Sigmoid colon (tissue), 7 donors: ENCODE data around the gene IQCK. TPM values are rescaled to one million over a fixed set of nuclear protein-coding genes. Genes with fewer than 3 reads are reported as not detected.
A peak's percentile ranks its signal among the peaks of the same experiment; 100 is the strongest.

Experiments
- DNase-seq: peaks from one replicate; pipeline ENCODE4 v3.0.0-alpha.2; 2019
- H3K27ac ChIP-seq, 4 donors: fragments of 200-600 bp; sonication (generic); one replicate each; pipeline ENCODE4 v1.5.1; 2016 to 2019; ENCODE audit warnings: mild to moderate bottlenecking in 1 of 4
- H3K27me3 ChIP-seq, 3 donors: fragments of 200-600 bp; sonication (generic); one replicate each; pipeline ENCODE4 v1.5.1; 2019; ENCODE audit warnings: mild to moderate bottlenecking in 1 of 3
- H3K36me3 ChIP-seq, 4 donors: fragments of 200-600 bp; sonication (generic); one replicate each; pipeline ENCODE4 v1.5.1; 2016 to 2019
- H3K4me1 ChIP-seq, 4 donors: fragments of 200-600 bp; sonication (generic); one replicate each; pipeline ENCODE4 v1.5.1; 2017 to 2019
- H3K4me3 ChIP-seq, 4 donors: fragments of 200-600 bp; sonication (generic); one replicate each; pipeline ENCODE4 v1.5.1; 2017 to 2019; ENCODE audit warnings: mild to moderate bottlenecking in 2 of 4, moderate library complexity in 1 of 4
- H3K9me3 ChIP-seq, 4 donors: fragments of 200-600 bp in 3 of 4; sonication (generic) in 3 of 4; one replicate each; pipeline versions ENCODE4 v1.5.1 to v1.6.1; 2013 to 2019
- CTCF ChIP-seq, 4 experiments: fragments of 450-650 bp in 3 of 4; fragments of 200-600 bp in 1 of 4; IDR thresholded peaks; one replicate each; pipeline ENCODE4 v1.5.1; 2016 to 2019; ENCODE audit warnings: antibody characterized with exemption in 4 of 4, mild to moderate bottlenecking in 3 of 4, moderate library complexity in 2 of 4
- EP300 ChIP-seq, 4 donors: sonication (generic); formaldehyde crosslinking; IDR thresholded peaks; one replicate each; pipeline ENCODE4 v1.6.1; 2017; ENCODE audit warnings: antibody characterized with exemption in 4 of 4
- POLR2A ChIP-seq, 2 donors: fragments of 450-650 bp; IDR thresholded peaks; one replicate each; pipeline ENCODE4 v1.6.1; 2016; ENCODE audit warnings: antibody characterized with exemption in 2 of 2, mild to moderate bottlenecking in 2 of 2, moderate library complexity in 2 of 2
- POLR2AphosphoS5 ChIP-seq, 4 donors: sonication (generic); formaldehyde crosslinking; IDR thresholded peaks; one replicate each; pipeline ENCODE4 v1.6.1; 2017; ENCODE audit warnings: antibody characterized with exemption in 4 of 4
- WGBS, 2 donors: extraction: QIAGEN DNeasy Blood & Tissue Kit; methylation state at CpG; one replicate each; pipeline ENCODE4 v1.1.7; 2013; 5-methylcytosine and 5-hydroxymethylcytosine counted together
- intact Hi-C: fragments of 100-400 bp; cut with DNase I; formaldehyde crosslinking; loops from one replicate; pipeline ENCODE4 v1.15.1; 2023
- polyA plus RNA-seq, 3 donors: library from polyadenylated mRNA; stranded (reverse); fragments of 200-250 nt; gene quantifications; one replicate each; pipeline ENCODE4 v1.2.3, GENCODE V29; 2013
- total RNA-seq, 4 donors: library from RNA; depleted of rRNA; stranded (reverse); fragments of >200 nt; gene quantifications; one replicate each; pipeline ENCODE4 v1.1.0, GENCODE V29; 2016
- donor health status: healthy with polysubstance abuse.
- donor health status: Bipolar disorder and iron deficiency.
- donor health status: healthy.

Gene IQCK
- total and polyA plus RNA-seq, 7 donors, result 5.1 to 16.6 (median 10.3) TPM

GRCh38 chr16:19883966-19884485 lies 166.0 kb downstream of the IQCK start:
- Histone ChIP-seq H3K9me3 (no peaks in the 10 kb centered on the region), H3K36me3 (no peaks in the 10 kb centered on the region), H3K27ac (peak overlapping the region; percentile 15 to 60 (median 45)), H3K4me3 (peak overlapping the region; percentile 45 to 67 (median 58)), H3K27me3 (peaks cover 8 to 30% (median 29%) of the 10 kb centered on the region in 3 donors), H3K4me1 (peaks cover 0 to 31% (median 30%) of the 10 kb centered on the region in 4 donors)
- intact Hi-C loops, result loop anchor here (2.0 kb wide), 1 partner anchor 167 kb away; no protein-coding TSS in a partner anchor
- DNase-seq, result peak; percentile 73
- TF ChIP-seq CTCF (IDR thresholded peaks at IDR 0.05) (no peak), POLR2AphosphoS5 (IDR thresholded peaks at IDR 0.05) (no peak), EP300 (IDR thresholded peaks at IDR 0.05) (no peak), POLR2A (IDR thresholded peaks at IDR 0.05) (no peak)
- WGBS, 2 donors, result 2 to 3% methylated on average over 24 of the region's 24 CpGs

- Histone ChIP-seq H3K4me3 (peak within 1 kb of the TSS; percentile 45 to 67 (median 58)), H3K9me3 (no peaks in the 10 kb centered on the region), H3K4me1 (peaks cover 0 to 31% (median 30%) of the 10 kb centered on the region in 4 donors), H3K36me3 (no peaks in the 10 kb centered on the region), H3K27ac (peak within 1 kb of the TSS; percentile 15 to 60 (median 45)), H3K27me3 (peaks cover 8 to 30% (median 29%) of the 10 kb centered on the region in 3 donors)
- intact Hi-C loops, result loop anchor here (5.0 kb wide), 1 partner anchor 303 kb away; no protein-coding TSS in a partner anchor
- WGBS, 2 donors, result 1% methylated on average over 85 of the region's 85 CpGs
- TF ChIP-seq CTCF (IDR thresholded peaks at IDR 0.05) (no peak), EP300 (IDR thresholded peaks at IDR 0.05) (no peak), POLR2A (IDR thresholded peaks at IDR 0.05) (no peak), POLR2AphosphoS5 (IDR thresholded peaks at IDR 0.05) (no peak)
- peak; percentile 77 for DNase-seq
These were observed 166.8 kb downstream of the IQCK start, which contains the start of gene GPRC5B for GRCh38 chr16:19884611-19885450. Gene GPRC5B (minus strand): TSS chr16:19884848. CDS start chr16:19872845, 12,003 bp downstream.

GRCh38 chr16:19885451-19886072 lies 167.5 kb downstream of the IQCK start:
- Histone ChIP-seq H3K36me3 (no peaks in the 10 kb centered on the region), H3K4me3 (peak overlapping the region; percentile 45 to 67 (median 58)), H3K4me1 (peaks cover 0 to 31% (median 30%) of the 10 kb centered on the region in 4 donors), H3K27me3 (peaks cover 8 to 30% (median 29%) of the 10 kb centered on the region in 3 donors), H3K9me3 (no peaks in the 10 kb centered on the region), H3K27ac (no peak overlapping the region)
- intact Hi-C loops, result loop anchor here (1.0 to 5.0 kb wide), 3 partner anchors 285 to 326 kb away; no protein-coding TSS in a partner anchor
- no peak for DNase-seq
- TF ChIP-seq EP300 (IDR thresholded peaks at IDR 0.05), result no peak
- no peak for TF ChIP-seq CTCF (IDR thresholded peaks at IDR 0.05)
- no peak for TF ChIP-seq POLR2A (IDR thresholded peaks at IDR 0.05)
- TF ChIP-seq POLR2AphosphoS5 (IDR thresholded peaks at IDR 0.05), result no peak
- 8 to 13% methylated on average over 41 of the region's 41 CpGs for WGBS, 2 donors

- Histone ChIP-seq H3K9me3 (no peaks in the 10 kb centered on the region), H3K36me3 (no peaks in the 10 kb centered on the region), H3K4me3 (peak overlapping the region in 3 of 4 donors; percentile 52 to 67 (median 65)), H3K27ac (no peak overlapping the region), H3K27me3 (peaks cover 8 to 30% (median 29%) of the 10 kb centered on the region in 3 donors), H3K4me1 (peaks cover 0 to 31% (median 30%) of the 10 kb centered on the region in 4 donors)
- WGBS, 2 donors, result 6% methylated on average over 20 of the region's 20 CpGs
- intact Hi-C loops, result loop anchor here (1.0 to 5.0 kb wide), 3 partner anchors 286 to 327 kb away; no protein-coding TSS in a partner anchor
- peak; percentile 86 for DNase-seq
- peak; percentile 99 to 100 (median 100) for TF ChIP-seq CTCF (IDR thresholded peaks at IDR 0.05)
- TF ChIP-seq POLR2AphosphoS5 (IDR thresholded peaks at IDR 0.05), result no peak
- no peak for TF ChIP-seq POLR2A (IDR thresholded peaks at IDR 0.05)
- TF ChIP-seq EP300 (IDR thresholded peaks at IDR 0.05), result no peak
These were observed 168.2 kb downstream of the IQCK start for GRCh38 chr16:19886073-19886941.
